ENCODE data around the gene SKIC8. TPM values are rescaled to one million over a fixed set of nuclear protein-coding genes. Genes with fewer than 3 reads are reported as not detected.
"Not testable (repeated sequence)": the region's sequence is repeated elsewhere in the genome, so short reads cannot be mapped to it uniquely, and the experiment has no call there.

SKIC8 gene
- total RNA-seq, 3 donors from 2014 or later (not counting 1 experiment from before 2014, with no cell fraction given): 20.7 to 24.9 (median 21.4) TPM

DNA sequence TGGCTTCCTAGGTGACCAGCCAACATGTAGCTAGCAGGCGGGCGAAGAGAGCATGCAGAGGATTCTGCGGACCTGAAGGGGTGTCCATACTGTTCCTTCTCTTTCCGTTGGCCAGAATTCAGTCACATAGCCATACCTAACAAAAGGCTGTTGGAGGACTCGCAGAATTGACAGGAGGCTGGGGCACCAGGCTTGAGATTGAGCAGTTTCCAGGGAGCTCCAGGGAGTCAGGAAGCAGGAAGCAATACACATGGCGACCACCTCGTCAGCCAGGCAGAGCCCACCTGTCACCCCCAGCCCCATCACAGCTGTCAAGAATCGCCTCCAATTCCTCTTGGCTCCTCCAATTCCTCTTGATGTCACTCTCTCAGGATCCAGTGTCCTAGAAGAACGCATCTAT, 48.3 kb downstream of the SKIC8 start:
- Histone ChIP-seq H3K27ac (ENCODE audit: low read length) (no peak overlapping the region), H3K4me1 (ENCODE audit: control insufficient read depth, insufficient read depth, low read length) (no peaks in the 10 kb centered on the region), H3K36me3 (ENCODE audit: control insufficient read depth, insufficient read depth, low read length) (no peaks in the 10 kb centered on the region), H3K4me3 (ENCODE audit: low read length) (no peak overlapping the region), H3K9me3 (ENCODE audit: control insufficient read depth, insufficient read depth, low read length) (no peaks in the 10 kb centered on the region), H3K27me3 (ENCODE audit: control insufficient read depth, insufficient read depth, low read length) (no peaks in the 10 kb centered on the region)
- no peaks in the 10 kb centered on the region for H3K4me1 Mint-ChIP-seq
- DNase-seq: no peak
- no peak overlapping the region for H3K4me3 Mint-ChIP-seq
- WGBS (ENCODE audit: insufficient coverage): 81% methylated on average over 9 of the region's 9 CpGs
- H3K36me3 Mint-ChIP-seq: no peaks in the 10 kb centered on the region
- no peak overlapping the region for H3K27ac Mint-ChIP-seq
- H3K9me3 Mint-ChIP-seq: no peaks in the 10 kb centered on the region
- ATAC-seq: no peak
- peaks cover 0 to 2% of the 10 kb centered on the region in 2 donors for H3K27me3 Mint-ChIP-seq (ENCODE audit: low read depth in 2 of 2)
- TF ChIP-seq CTCF (IDR thresholded peaks at IDR 0.05): no peak
- intact Hi-C loops (cut with micrococcal nuclease): no loop called here

DNA sequence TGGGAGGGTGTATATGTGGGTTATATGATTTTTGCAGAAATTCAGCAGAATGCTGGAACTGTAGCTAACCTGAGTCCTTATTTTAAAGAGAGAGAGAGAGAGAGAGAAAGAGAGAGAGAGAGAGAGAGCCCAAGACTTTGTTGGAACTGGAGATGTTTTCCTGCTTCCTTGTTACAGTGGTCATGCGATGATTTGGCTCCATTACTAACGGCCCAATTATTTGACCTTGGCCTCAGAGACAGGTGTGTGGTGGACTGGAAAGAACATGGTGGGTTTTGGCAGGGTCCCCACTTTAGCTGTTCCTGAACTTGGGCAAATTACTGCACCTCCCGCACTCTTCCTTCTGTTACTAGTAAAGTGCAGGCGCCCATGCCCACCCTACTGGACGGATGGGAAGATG, 50.3 kb downstream of the SKIC8 start:
- no peak for DNase-seq
- H3K4me3 Mint-ChIP-seq: no peak overlapping the region
- WGBS (ENCODE audit: insufficient coverage): 98% methylated on average over 5 of the region's 5 CpGs

DNA sequence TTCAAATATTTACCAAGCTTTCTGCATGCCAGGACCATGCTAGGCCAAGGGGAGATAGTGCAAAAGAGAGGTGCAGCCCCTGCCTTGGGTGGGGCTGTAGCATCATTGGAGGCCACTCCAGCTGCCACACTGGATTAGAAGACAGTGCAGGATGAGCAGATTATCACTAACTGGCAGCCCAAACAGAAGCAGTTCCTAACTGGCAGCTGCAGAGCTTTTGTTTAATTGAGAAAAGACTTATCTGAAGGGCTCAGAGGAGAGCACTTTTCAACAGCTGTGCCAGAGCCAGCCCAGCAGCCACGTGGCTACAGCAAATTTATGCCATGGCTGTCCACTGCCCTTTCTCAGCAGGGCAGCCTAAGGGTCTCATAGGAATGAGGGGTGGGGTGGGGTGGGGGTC, 51.5 kb downstream of the SKIC8 start:
- TF ChIP-seq CTCF (IDR thresholded peaks at IDR 0.05): no peak
- no peaks in the 10 kb centered on the region for H3K9me3 Mint-ChIP-seq
- H3K36me3 Mint-ChIP-seq: no peaks in the 10 kb centered on the region
- Histone ChIP-seq H3K4me1 (ENCODE audit: control insufficient read depth, insufficient read depth, low read length) (no peaks in the 10 kb centered on the region), H3K36me3 (ENCODE audit: control insufficient read depth, insufficient read depth, low read length) (no peaks in the 10 kb centered on the region), H3K27ac (ENCODE audit: low read length) (no peak overlapping the region), H3K9me3 (ENCODE audit: control insufficient read depth, insufficient read depth, low read length) (no peaks in the 10 kb centered on the region), H3K27me3 (ENCODE audit: control insufficient read depth, insufficient read depth, low read length) (no peaks in the 10 kb centered on the region), H3K4me3 (ENCODE audit: low read length) (no peak overlapping the region)
- no peak overlapping the region for H3K4me3 Mint-ChIP-seq
- no peak for ATAC-seq
- H3K27me3 Mint-ChIP-seq (ENCODE audit: low read depth in 2 of 2): peaks cover 0 to 2% of the 10 kb centered on the region in 2 donors
- no peak for DNase-seq
- 65% methylated on average over 1 of the region's 1 CpG for whole genome bisulfite sequencing (ENCODE audit: insufficient coverage)
- no peaks in the 10 kb centered on the region for H3K4me1 Mint-ChIP-seq
- no peak overlapping the region for H3K27ac Mint-ChIP-seq
- intact Hi-C loops (cut with micrococcal nuclease): no loop called here

More for the DNA sequence above, 50.3 kb downstream of the SKIC8 start:
- H3K27ac Mint-ChIP-seq: no peak overlapping the region
- H3K36me3 Mint-ChIP-seq: no peaks in the 10 kb centered on the region
- Histone ChIP-seq H3K27me3 (ENCODE audit: control insufficient read depth, insufficient read depth, low read length) (no peaks in the 10 kb centered on the region), H3K9me3 (ENCODE audit: control insufficient read depth, insufficient read depth, low read length) (no peaks in the 10 kb centered on the region), H3K36me3 (ENCODE audit: control insufficient read depth, insufficient read depth, low read length) (no peaks in the 10 kb centered on the region), H3K4me3 (ENCODE audit: low read length) (no peak overlapping the region), H3K4me1 (ENCODE audit: control insufficient read depth, insufficient read depth, low read length) (no peaks in the 10 kb centered on the region), H3K27ac (ENCODE audit: low read length) (no peak overlapping the region)
- H3K4me1 Mint-ChIP-seq: no peaks in the 10 kb centered on the region
- H3K27me3 Mint-ChIP-seq (ENCODE audit: low read depth in 2 of 2): peaks cover 0 to 2% of the 10 kb centered on the region in 2 donors
- TF ChIP-seq CTCF (IDR thresholded peaks at IDR 0.05): no peak
- intact Hi-C loops (cut with micrococcal nuclease): no loop called here
- ATAC-seq: no peak
- no peaks in the 10 kb centered on the region for H3K9me3 Mint-ChIP-seq

- ATAC-seq; H3K4me1 Mint-ChIP-seq; DNase-seq; H3K4me1 ChIP-seq (ENCODE audit: control insufficient read depth, insufficient read depth, low read length); H3K27me3 ChIP-seq (ENCODE audit: control insufficient read depth, insufficient read depth, low read length); H3K9me3 Mint-ChIP-seq; H3K4me3 ChIP-seq (ENCODE audit: low read length); H3K27me3 Mint-ChIP-seq (ENCODE audit: low read depth in 2 of 2); H3K36me3 ChIP-seq (ENCODE audit: control insufficient read depth, insufficient read depth, low read length); H3K9me3 ChIP-seq (ENCODE audit: control insufficient read depth, insufficient read depth, low read length); H3K4me3 Mint-ChIP-seq; H3K27ac ChIP-seq (ENCODE audit: low read length); intact Hi-C loops (cut with micrococcal nuclease); H3K36me3 Mint-ChIP-seq; H3K27ac Mint-ChIP-seq: not testable (repeated sequence)
- WGBS (ENCODE audit: insufficient coverage): 94% methylated on average over 39 of the region's 39 CpGs
Measured at GRCh38 chr15:78245976-78246620, 53.3 kb downstream of the SKIC8 start.

DNA sequence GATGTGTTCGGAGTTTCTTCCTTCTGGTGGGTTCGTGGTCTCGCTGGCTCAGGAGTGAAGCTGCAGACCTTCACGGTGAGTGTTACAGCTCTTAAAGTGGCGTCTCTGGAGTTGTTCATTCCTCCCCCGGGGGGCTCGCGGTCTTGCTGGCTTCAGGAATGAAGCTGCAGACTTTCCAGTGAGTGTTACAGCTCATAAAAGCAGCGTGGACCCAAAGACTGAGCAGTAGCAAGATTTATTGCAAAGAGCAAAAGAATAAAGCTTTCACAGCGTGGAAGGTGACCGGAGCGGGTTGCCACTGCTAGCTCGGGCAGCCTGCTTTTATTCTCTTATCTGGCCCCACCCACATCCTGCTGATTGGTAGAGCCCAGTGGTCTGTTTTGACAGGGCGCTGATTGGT, 54.0 kb downstream of the SKIC8 start:
- intact Hi-C loops (cut with micrococcal nuclease); H3K27ac ChIP-seq (ENCODE audit: low read length); H3K27me3 Mint-ChIP-seq (ENCODE audit: low read depth in 2 of 2); H3K27me3 ChIP-seq (ENCODE audit: control insufficient read depth, insufficient read depth, low read length); H3K4me1 ChIP-seq (ENCODE audit: control insufficient read depth, insufficient read depth, low read length); H3K9me3 ChIP-seq (ENCODE audit: control insufficient read depth, insufficient read depth, low read length); H3K9me3 Mint-ChIP-seq; H3K4me1 Mint-ChIP-seq; H3K27ac Mint-ChIP-seq; H3K4me3 ChIP-seq (ENCODE audit: low read length); H3K36me3 Mint-ChIP-seq; H3K4me3 Mint-ChIP-seq; ATAC-seq; H3K36me3 ChIP-seq (ENCODE audit: control insufficient read depth, insufficient read depth, low read length); DNase-seq: not testable (repeated sequence)
- 79% methylated on average over 12 of the region's 14 CpGs for WGBS (ENCODE audit: insufficient coverage)
